Neural progenitor cell (in vitro differentiated cells): ENCODE results near the gene TOR1B. TPM values are rescaled to one million over a fixed set of nuclear protein-coding genes. Genes with fewer than 3 reads are reported as not detected.
"Not testable (repeated sequence)": the region's sequence is repeated elsewhere in the genome, so short reads cannot be mapped to it uniquely, and the experiment has no call there.

Source experiments
- DNase-seq: peaks from one replicate; pipeline ENCODE4 v3.0.0-alpha.2; 2016; ENCODE audit warnings: low spot score
- H2AFZ ChIP-seq: fragments of 200-600 bp; sonication (generic); replicated peaks from 2 replicates; pipeline ENCODE4 v1.6.1; 2016; ENCODE audit warnings: antibody characterized with exemption
- H3F3A ChIP-seq: fragments of 200-600 bp; sonication (generic); 2 replicates; pipeline ENCODE4 v1.6.1; 2016; ENCODE audit warnings: antibody characterized with exemption, low read depth
- H3K27ac ChIP-seq: fragments of 200-600 bp; sonication (generic); 2 replicates; pipeline ENCODE4 v1.5.1; 2016; ENCODE audit warnings: mild to moderate bottlenecking
- H3K27me3 ChIP-seq: fragments of 200-600 bp; sonication (generic); 2 replicates; pipeline ENCODE4 v1.6.1; 2016; ENCODE audit warnings: mild to moderate bottlenecking, moderate library complexity
- H3K36me3 ChIP-seq: fragments of 200-600 bp; sonication (generic); 2 replicates; pipeline ENCODE4 v1.5.1; 2016
- H3K4me1 ChIP-seq: fragments of 200-600 bp; sonication (generic); 2 replicates; pipeline ENCODE4 v1.6.1; 2016; ENCODE audit warnings: mixed run types
- H3K4me2 ChIP-seq: fragments of 200-600 bp; sonication (generic); 2 replicates; pipeline ENCODE4 v1.6.1; 2016
- H3K4me3 ChIP-seq: fragments of 200-600 bp; sonication (generic); 2 replicates; pipeline ENCODE4 v1.5.1; 2016
- H3K79me2 ChIP-seq: fragments of 200-600 bp; sonication (generic); 2 replicates; pipeline ENCODE4 v1.6.1; 2016; ENCODE audit warnings: low read depth
- H3K9ac ChIP-seq: fragments of 200-600 bp; sonication (generic); 2 replicates; pipeline ENCODE4 v1.6.1; 2016
- H3K9me3 ChIP-seq: fragments of 200-600 bp; sonication (generic); 2 replicates; pipeline ENCODE4 v1.5.1; 2016; ENCODE audit warnings: low read depth
- H4K20me1 ChIP-seq: fragments of 200-600 bp; sonication (generic); 2 replicates; pipeline ENCODE4 v1.6.1; 2016; ENCODE audit warnings: low read depth
- H3K27ac Mint-ChIP-seq: 3 replicates; pipeline ENCODE4 v1.8.0; 2021; ENCODE audit warnings: mixed read lengths
- H3K27me3 Mint-ChIP-seq: 2 replicates; pipeline ENCODE4 v1.8.0; 2022; ENCODE audit warnings: low read depth, mild to moderate bottlenecking, inconsistent platforms, moderate library complexity, mixed read lengths; ENCODE audit not compliant: insufficient read depth
- H3K36me3 Mint-ChIP-seq: 3 replicates; pipeline ENCODE4 v1.8.0; 2021; ENCODE audit warnings: mixed read lengths
- H3K4me1 Mint-ChIP-seq: 3 replicates; pipeline ENCODE4 v1.8.0; 2021; ENCODE audit warnings: mixed read lengths
- H3K4me3 Mint-ChIP-seq: 3 replicates; pipeline ENCODE4 v1.8.0; 2021; ENCODE audit warnings: mild to moderate bottlenecking, moderate library complexity, mixed read lengths
- H3K9me3 Mint-ChIP-seq: 3 replicates; pipeline ENCODE4 v1.8.0; 2020; ENCODE audit warnings: mixed read lengths
- CTCF ChIP-seq: fragments of 200-600 bp; sonication (generic); IDR thresholded peaks from 2 replicates; pipeline ENCODE4 v1.5.1; 2017; ENCODE audit warnings: antibody characterized with exemption, mild to moderate bottlenecking
- EZH2 ChIP-seq: fragments of 200-600 bp; sonication (generic); IDR thresholded peaks from 2 replicates; pipeline ENCODE4 v1.6.1; 2017; ENCODE audit warnings: antibody characterized with exemption, mild to moderate bottlenecking, moderate library complexity
- EZH2phosphoT487 ChIP-seq: fragments of 200-600 bp; sonication (generic); IDR thresholded peaks from 2 replicates; pipeline ENCODE4 v1.6.1; 2017; ENCODE audit warnings: antibody characterized with exemption
- total RNA-seq: library from RNA; depleted of rRNA; stranded (reverse); fragments of >200 nt; gene quantifications from 2 replicates; pipeline ENCODE4 v1.2.3, GENCODE V29; 2015; ENCODE audit warnings: low replicate concordance

TOR1B gene
- total RNA-seq, 1 donor from 2014 or later = 12.2 TPM

- TF ChIP-seq CTCF = no peak
- no peak for TF ChIP-seq EZH2
- TF ChIP-seq EZH2phosphoT487 = no peak
- H3K27ac ChIP-seq = no peak overlapping the region
- H3K4me3 Mint-ChIP-seq = no peak overlapping the region
- no peaks in the 10 kb centered on the region for H3F3A ChIP-seq
- H3K4me1 Mint-ChIP-seq = peaks cover 7% of the 10 kb centered on the region
- no peak overlapping the region for H3K4me2 ChIP-seq
- H3K36me3 ChIP-seq = no peaks in the 10 kb centered on the region
- no peak for DNase-seq
- H3K9ac ChIP-seq = no peak overlapping the region
- H3K4me1 ChIP-seq = peaks cover 9% of the 10 kb centered on the region
- no peaks in the 10 kb centered on the region for H3K79me2 ChIP-seq
- H3K36me3 Mint-ChIP-seq = no peaks in the 10 kb centered on the region
- no peak overlapping the region for H3K27ac Mint-ChIP-seq
- peaks cover 7% of the 10 kb centered on the region for H3K27me3 Mint-ChIP-seq
- H3K4me3 ChIP-seq = no peak overlapping the region
- H3K9me3 ChIP-seq = no peaks in the 10 kb centered on the region
- no peaks in the 10 kb centered on the region for H3K27me3 ChIP-seq
- H2AFZ ChIP-seq = no peak overlapping the region
- no peaks in the 10 kb centered on the region for H3K9me3 Mint-ChIP-seq
- H4K20me1 ChIP-seq = no peaks in the 10 kb centered on the region
Observed at GRCh38 chr9:129774791-129775447, 28.1 kb upstream of the TOR1B start.

DNA sequence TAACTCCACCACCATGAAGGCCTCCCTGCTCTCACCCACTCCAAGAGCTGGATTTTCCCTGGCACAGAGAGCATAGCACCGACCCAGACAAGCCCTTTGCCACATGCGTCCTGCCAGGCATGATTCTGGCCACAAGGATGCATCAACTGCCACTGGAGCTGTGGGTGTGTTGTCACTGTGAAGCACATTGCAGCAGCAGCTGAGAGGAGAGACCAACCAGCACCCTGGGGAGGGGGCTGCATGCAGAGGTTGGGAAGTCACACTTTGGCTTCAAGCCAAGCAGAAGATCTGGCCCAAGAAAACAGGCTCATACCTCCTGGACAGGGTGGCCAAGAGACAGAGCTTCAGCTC is 27.6 kb upstream of the TOR1B start:
- H3K27ac Mint-ChIP-seq = no peak overlapping the region
- no peak overlapping the region for H3K4me3 Mint-ChIP-seq
- no peak overlapping the region for H3K4me3 ChIP-seq
- H3K4me1 ChIP-seq = peaks cover 9% of the 10 kb centered on the region
- no peak overlapping the region for H2AFZ ChIP-seq
- H3F3A ChIP-seq = no peaks in the 10 kb centered on the region
- no peaks in the 10 kb centered on the region for H3K9me3 ChIP-seq
- no peaks in the 10 kb centered on the region for H3K79me2 ChIP-seq
- H3K9me3 Mint-ChIP-seq = no peaks in the 10 kb centered on the region
- H3K36me3 ChIP-seq = no peaks in the 10 kb centered on the region
- TF ChIP-seq CTCF (no peak), EZH2phosphoT487 (no peak), EZH2 (no peak)
- H3K27me3 Mint-ChIP-seq = peaks cover 8% of the 10 kb centered on the region
- H3K27me3 ChIP-seq = no peaks in the 10 kb centered on the region
- no peaks in the 10 kb centered on the region for H4K20me1 ChIP-seq
- H3K4me2 ChIP-seq = no peak overlapping the region
- peaks cover 7% of the 10 kb centered on the region for H3K4me1 Mint-ChIP-seq
- H3K27ac ChIP-seq = no peak overlapping the region
- no peak for DNase-seq
- H3K36me3 Mint-ChIP-seq = no peaks in the 10 kb centered on the region
- H3K9ac ChIP-seq = no peak overlapping the region

GRCh38 chr9:129776096-129776495 is 26.9 kb upstream of the TOR1B start:
- H3K79me2 ChIP-seq, H3F3A ChIP-seq, H4K20me1 ChIP-seq, H3K27me3 ChIP-seq, H3K4me3 Mint-ChIP-seq, H3K4me2 ChIP-seq, H3K36me3 Mint-ChIP-seq, H3K27ac Mint-ChIP-seq, H3K36me3 ChIP-seq, H3K4me1 Mint-ChIP-seq, H3K27ac ChIP-seq, H3K9ac ChIP-seq, H3K9me3 ChIP-seq, H3K4me3 ChIP-seq, H3K9me3 Mint-ChIP-seq, H3K4me1 ChIP-seq, DNase-seq, H2AFZ ChIP-seq: not testable (repeated sequence)
- H3K27me3 Mint-ChIP-seq = peaks cover 10% of the 10 kb centered on the region

DNA sequence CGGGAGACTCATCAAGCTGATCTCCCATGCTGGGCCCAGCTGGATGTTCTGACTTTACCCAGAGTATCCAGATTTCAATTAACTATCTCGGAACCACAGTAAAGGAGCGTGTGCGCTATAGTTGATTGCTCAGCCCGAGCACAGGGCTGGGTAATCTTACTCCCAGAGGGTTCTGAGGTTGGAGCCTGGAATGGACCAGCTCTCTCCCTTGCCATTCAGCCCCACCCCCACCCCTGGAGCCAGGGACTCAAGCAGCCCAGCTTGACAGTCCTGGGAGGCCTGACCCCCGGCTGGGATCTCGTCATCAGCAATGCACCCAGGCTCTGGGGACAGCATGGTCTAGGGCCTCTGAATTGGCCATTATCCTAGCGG is 26.4 kb upstream of the TOR1B start:
- Mint-ChIP-seq H3K4me3 (no peak overlapping the region), H3K36me3 (no peaks in the 10 kb centered on the region), H3K27ac (no peak overlapping the region), H3K9me3 (no peaks in the 10 kb centered on the region), H3K4me1 (peaks cover 7% of the 10 kb centered on the region), H3K27me3 (peaks cover 10% of the 10 kb centered on the region)
- no peaks in the 10 kb centered on the region for H3K9me3 ChIP-seq
- no peaks in the 10 kb centered on the region for H3K79me2 ChIP-seq
- TF ChIP-seq CTCF (no peak), EZH2phosphoT487 (no peak)
- peaks cover 9% of the 10 kb centered on the region for H3K4me1 ChIP-seq
- no peaks in the 10 kb centered on the region for H3F3A ChIP-seq
- H3K36me3 ChIP-seq = no peaks in the 10 kb centered on the region
- H3K27ac ChIP-seq = no peak overlapping the region
- H2AFZ ChIP-seq = no peak overlapping the region
- no peaks in the 10 kb centered on the region for H4K20me1 ChIP-seq
- H3K27me3 ChIP-seq = no peaks in the 10 kb centered on the region
- H3K4me2 ChIP-seq = no peak overlapping the region
- no peak overlapping the region for H3K9ac ChIP-seq
- no peak for DNase-seq
- H3K4me3 ChIP-seq = no peak overlapping the region
